ENCODE measurements around the gene CEP104.

CEP104 gene

DNA sequence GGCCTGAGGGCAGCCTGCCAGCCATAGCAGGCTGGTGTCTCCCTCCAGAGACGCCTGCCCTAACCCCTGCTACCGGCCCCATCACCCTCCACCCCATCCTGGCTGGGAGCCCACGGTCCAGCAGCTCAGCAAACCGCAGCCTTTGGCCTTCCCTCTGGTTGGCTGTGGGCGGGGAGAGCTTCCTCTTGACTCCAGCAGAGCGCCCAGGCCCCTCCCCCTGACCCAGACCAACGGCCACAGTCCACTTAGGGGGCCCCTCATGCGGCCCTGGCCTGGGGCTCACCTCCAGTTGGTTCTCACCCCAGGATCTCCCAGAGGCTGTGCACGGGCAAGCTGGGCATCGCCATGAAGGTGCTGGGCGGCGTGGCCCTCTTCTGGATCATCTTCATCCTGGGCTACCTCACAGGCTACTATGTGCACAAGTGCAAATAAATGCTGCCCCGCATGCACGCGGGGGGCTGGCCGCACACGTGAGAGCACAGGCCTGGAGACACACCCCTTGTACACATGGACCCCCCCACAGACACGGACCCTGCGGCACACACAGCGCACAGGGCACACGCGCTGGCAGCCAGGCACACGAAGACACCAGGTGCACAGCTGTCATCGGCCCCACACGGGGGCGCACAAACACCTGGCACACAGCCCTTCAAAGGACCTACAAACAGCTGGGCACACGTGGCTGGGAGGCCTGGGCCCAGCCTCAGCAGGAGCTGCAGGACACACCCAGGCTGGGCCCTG, 81.4 kb downstream of the CEP104 start:
- DNase-seq = no peak

DNA sequence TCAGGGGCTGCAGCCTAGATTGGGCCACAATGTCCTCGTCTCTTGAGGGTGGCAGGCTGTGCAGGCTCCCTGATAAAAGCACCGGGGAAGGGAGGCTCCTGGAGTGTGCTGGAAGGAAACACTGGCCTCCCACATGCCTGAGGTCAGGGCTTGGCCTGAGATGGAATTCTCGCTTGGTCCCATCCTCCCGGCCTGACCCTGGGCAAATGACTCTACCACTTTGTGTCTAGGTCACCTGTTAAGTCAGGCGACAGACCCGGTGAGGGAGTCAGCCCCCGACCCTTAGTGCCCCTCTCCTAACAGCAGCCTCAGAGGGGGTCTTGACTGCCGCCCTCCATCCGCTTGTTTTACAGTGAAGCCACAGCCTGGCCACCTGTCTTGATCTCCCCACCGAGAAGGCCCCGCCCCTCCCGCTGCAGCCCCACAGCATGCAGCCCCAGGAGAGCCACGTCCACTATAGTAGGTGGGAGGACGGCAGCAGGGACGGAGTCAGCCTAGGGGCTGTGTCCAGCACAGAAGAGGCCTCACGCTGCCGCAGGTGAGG, 82.0 kb downstream of the CEP104 start:
- no peak for DNase-seq

DNA sequence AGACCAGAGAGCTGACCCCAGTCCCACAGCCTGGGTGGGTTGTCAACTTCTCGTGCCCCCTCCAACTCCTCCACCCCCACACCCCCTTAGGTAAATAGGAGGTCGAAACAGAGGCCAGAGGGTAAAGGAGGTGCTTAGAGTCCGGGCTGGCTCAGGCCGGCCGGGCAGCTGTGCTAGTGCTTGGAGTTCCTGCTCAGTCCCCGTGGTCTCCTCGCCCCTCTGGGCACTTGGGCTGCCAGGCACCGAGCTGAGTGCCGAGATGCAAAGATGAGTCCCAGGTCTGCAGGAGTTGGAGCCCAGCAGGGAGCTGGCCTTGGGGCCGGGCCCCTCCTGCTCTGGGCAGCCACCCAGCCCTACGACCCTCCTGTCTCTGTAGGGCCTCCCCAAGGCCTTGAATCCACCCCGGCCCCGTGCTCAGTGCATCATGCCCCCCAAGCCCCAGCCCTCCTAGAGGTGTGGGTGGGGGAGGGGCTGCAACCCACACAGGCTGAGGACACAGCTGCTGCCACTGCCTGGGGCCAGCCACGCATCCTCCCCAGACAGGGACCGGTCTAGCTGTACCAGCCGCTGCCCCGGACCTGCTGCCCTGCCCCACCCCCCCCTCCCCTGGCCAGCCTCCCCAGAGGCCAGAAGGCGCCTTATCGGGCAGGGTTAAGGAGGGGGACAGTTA, 82.6 kb downstream of the CEP104 start:
- DNase-seq = no peak

DNA sequence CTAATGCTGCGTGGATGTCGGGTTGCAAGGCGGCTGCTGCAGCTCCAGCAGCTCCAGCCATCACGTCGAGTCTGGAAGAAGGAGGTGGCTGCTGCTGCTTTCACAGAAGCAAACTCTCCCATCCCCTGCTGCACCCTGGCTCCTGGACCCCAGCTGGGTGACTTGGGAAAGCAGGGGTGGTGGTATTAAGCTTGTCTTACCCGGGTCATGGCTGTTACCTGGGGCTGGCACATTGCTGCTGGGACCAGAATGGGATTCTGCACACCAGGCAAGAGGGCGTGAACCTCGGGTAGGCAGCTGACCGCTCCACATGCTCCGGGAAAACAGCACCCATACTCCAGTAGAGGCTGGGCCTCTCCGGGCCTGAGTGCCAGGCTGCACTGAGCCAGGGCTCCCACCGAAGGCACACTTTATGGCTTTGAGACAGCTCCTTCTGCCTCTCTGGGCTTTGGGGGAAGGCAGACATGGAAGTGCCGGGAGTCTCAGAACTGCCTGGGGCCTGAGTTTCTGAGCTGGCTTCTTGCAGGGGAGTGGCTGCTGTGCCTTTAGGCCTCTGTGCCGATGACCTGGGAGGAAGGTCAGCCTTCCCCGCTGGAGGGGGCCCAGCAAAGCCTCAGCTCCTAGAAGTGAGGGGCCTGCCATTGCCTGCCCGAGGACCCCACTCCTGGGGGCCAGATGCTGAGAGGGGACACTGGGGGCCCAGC, 83.3 kb downstream of the CEP104 start:
- DNase-seq = no peak

GRCh38 chr1:3772715-3773571, 84.1 kb downstream of the CEP104 start, which contains the start of gene SMIM1:
SMIM1 (plus strand) TSS chr1:3772749; CDS start chr1:3775374, 2,625 bp downstream.
- DNase-seq = no peak

DNA sequence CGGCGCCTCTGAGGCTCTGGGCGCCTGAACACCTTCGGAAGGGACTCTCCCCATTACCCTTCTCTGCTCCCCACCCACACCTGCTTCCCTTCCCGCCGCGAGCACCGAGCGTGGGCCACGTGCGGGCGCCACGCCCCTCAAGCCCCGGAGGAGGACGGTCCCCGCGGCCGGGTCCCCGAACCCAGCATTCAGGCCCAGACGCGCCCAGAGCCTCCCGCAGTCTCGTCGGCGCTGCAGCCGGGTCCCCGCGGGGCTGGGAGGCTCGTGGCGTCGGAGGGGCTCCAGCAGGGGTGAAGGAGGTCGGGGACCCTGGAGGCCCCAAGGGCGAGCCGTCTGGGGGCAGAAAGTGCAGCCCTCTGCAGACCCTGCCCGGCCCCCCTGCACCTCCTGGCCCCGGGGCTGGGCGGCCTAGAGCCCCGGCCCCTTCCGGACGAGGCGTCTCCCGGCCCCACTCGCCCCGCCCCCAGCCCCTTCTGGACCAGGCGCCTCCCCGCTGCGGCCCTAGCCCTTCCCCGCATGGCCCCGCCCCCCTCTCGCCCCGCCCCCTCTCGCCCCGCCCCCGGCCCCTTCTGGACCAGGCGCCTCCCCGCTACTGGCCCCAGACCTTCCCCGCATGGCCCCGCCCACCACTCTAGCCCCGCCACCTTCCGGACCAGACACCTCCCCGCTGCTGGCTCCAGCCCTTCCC, 84.8 kb downstream of the CEP104 start:
- DNase-seq = no peak

- no peak for DNase-seq
Observed at GRCh38 chr1:3771108-3772026, 85.6 kb downstream of the CEP104 start.

- DNase-seq = no peak
Observed at GRCh38 chr1:3770047-3770765, 86.8 kb downstream of the CEP104 start.

GRCh38 chr1:3768811-3769390, 88.1 kb downstream of the CEP104 start:
- no peak for DNase-seq

DNA sequence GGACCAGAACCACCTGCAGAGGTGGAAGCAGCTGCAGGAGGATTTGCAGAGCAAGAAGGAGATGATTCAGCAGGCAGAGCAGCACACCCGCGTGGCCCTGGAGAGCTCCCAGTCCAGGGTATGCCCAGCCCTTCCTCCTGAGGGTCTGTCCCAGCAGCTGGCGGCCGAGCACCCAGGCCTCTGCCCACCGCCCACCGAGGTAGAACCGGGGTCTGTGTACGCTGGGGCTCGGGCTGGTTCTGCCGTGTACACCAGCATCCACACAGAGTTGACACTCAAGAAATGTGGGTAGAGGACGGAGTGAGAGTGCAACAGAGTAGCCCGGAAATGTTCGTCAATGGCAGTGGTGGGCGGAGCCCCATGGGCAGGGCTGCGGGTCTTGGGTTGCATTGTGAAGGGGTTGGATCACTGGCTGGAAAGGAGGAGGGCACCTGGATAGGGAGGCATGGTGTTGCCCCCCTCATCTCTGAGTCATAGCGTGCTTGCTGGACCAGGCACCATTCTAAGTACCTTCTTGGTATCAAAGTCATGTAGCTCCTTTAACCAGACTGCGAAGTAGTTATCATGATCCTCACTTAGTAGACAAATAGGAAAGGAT, 89.6 kb downstream of the CEP104 start:
- no peak for DNase-seq

GRCh38 chr1:3763351-3764125, 93.5 kb downstream of the CEP104 start:
- no peak for DNase-seq

DNA sequence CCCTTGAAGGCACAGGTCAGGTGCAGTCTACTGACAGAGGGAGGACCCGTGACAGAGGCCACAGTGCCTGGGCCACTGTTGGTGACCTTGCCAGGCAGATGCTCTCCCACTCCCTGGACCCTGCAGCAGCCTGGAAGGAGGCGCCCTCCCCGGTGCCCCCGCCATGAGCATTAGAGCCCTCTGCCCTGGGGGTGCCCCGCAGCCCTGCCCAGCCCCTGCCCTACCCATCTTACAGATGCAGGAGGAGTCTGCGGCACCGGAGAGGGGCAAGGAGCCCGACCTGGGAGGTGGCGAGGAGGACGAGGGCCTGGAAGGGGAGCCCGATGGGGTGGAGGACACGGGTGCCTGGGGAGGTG, 94.2 kb downstream of the CEP104 start:
- no peak for DNase-seq

DNA sequence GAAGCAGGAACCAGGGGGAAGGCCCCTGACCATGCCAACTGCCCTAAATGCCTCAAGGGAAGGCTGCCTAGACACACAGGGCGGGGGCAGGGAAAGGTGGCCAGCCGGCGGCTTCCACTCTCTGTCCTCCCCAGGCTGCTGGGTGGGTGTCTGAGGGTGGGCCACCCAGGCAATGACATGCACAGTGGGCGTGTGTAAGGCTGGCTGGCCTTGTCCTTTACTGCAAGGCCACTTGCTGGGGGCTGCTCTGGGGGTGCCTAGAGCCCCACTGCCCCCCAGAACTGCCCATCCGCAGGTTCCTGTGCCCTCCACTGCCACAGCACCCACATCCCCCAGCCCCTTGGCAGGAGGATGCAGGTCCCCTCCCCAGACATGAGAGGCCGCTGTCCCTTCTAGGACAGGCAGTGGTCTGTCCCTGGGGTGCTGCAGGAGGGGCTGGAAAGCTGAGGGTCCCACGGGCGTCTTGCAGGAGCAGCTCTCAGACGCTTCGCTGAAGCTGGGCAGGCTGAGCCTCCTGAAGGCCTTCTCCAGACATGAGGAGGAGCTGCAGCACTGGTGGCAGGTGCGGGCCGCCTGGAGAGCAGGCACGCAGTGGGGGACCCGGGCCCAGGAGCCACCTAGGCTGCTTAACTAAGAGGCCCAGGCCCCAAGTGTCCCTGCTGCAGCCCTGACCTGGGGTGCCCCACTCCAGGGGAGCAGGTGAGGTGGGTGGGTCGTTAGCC, 94.7 kb downstream of the CEP104 start:
- no peak for DNase-seq

Data from cortex of kidney (tissue), 1 donor.